Measurements from ENCODE around the gene EFNA4.

The EFNA4 gene

GRCh38 chr1:155024315-155024714, 39.2 kb upstream of the EFNA4 start:
- no peak overlapping the region for H2AFZ ChIP-seq (ENCODE audit: low read depth, low read length)
- H3K36me3 ChIP-seq (ENCODE audit: insufficient read depth, low read length): no peaks in the 10 kb centered on the region
- no peaks in the 10 kb centered on the region for H3K9me3 ChIP-seq (ENCODE audit: low read length)
- H3K27me3 ChIP-seq (ENCODE audit: insufficient read depth, low read length): no peaks in the 10 kb centered on the region
- H3K4me3 ChIP-seq (ENCODE audit: low read length): no peak overlapping the region
- H3K4me1 ChIP-seq (ENCODE audit: insufficient read depth, low read length): peaks cover 7% of the 10 kb centered on the region

GRCh38 chr1:155026154-155026553, 37.4 kb upstream of the EFNA4 start:
- Histone ChIP-seq H3K36me3 (ENCODE audit: insufficient read depth, low read length) (no peaks in the 10 kb centered on the region), H3K9me3 (ENCODE audit: low read length) (no peaks in the 10 kb centered on the region), H3K4me3 (ENCODE audit: low read length) (no peak overlapping the region), H2AFZ (ENCODE audit: low read depth, low read length) (no peak overlapping the region), H3K4me1 (ENCODE audit: insufficient read depth, low read length) (no peaks in the 10 kb centered on the region), H3K27me3 (ENCODE audit: insufficient read depth, low read length) (no peaks in the 10 kb centered on the region)

GRCh38 chr1:155026588-155026987, 37.0 kb upstream of the EFNA4 start:
- H3K36me3 ChIP-seq (ENCODE audit: insufficient read depth, low read length): no peaks in the 10 kb centered on the region
- H3K4me3 ChIP-seq (ENCODE audit: low read length): no peak overlapping the region
- H2AFZ ChIP-seq (ENCODE audit: low read depth, low read length): no peak overlapping the region
- H3K27me3 ChIP-seq (ENCODE audit: insufficient read depth, low read length): no peaks in the 10 kb centered on the region
- H3K4me1 ChIP-seq (ENCODE audit: insufficient read depth, low read length): no peaks in the 10 kb centered on the region
- no peaks in the 10 kb centered on the region for H3K9me3 ChIP-seq (ENCODE audit: low read length)

- Histone ChIP-seq H3K4me3 (ENCODE audit: low read length) (no peak overlapping the region), H3K9me3 (ENCODE audit: low read length) (no peaks in the 10 kb centered on the region), H3K4me1 (ENCODE audit: insufficient read depth, low read length) (no peaks in the 10 kb centered on the region), H3K36me3 (ENCODE audit: insufficient read depth, low read length) (no peaks in the 10 kb centered on the region), H3K27me3 (ENCODE audit: insufficient read depth, low read length) (no peaks in the 10 kb centered on the region), H2AFZ (ENCODE audit: low read depth, low read length) (no peak overlapping the region)
Measured at GRCh38 chr1:155029513-155030242, 33.9 kb upstream of the EFNA4 start.

- H3K4me3 ChIP-seq (ENCODE audit: low read length): no peak overlapping the region
- H3K27me3 ChIP-seq (ENCODE audit: insufficient read depth, low read length): no peaks in the 10 kb centered on the region
- H3K9me3 ChIP-seq (ENCODE audit: low read length): no peaks in the 10 kb centered on the region
- no peaks in the 10 kb centered on the region for H3K36me3 ChIP-seq (ENCODE audit: insufficient read depth, low read length)
- no peak overlapping the region for H2AFZ ChIP-seq (ENCODE audit: low read depth, low read length)
- no peaks in the 10 kb centered on the region for H3K4me1 ChIP-seq (ENCODE audit: insufficient read depth, low read length)
Measured at GRCh38 chr1:155030243-155030795, 33.2 kb upstream of the EFNA4 start.

- Histone ChIP-seq H3K4me3 (ENCODE audit: low read length) (no peak overlapping the region), H3K36me3 (ENCODE audit: insufficient read depth, low read length) (no peaks in the 10 kb centered on the region), H3K27me3 (ENCODE audit: insufficient read depth, low read length) (no peaks in the 10 kb centered on the region), H3K4me1 (ENCODE audit: insufficient read depth, low read length) (no peaks in the 10 kb centered on the region), H3K9me3 (ENCODE audit: low read length) (no peaks in the 10 kb centered on the region), H2AFZ (ENCODE audit: low read depth, low read length) (no peak overlapping the region)
Measured at GRCh38 chr1:155030899-155031298, 32.6 kb upstream of the EFNA4 start.

- H3K36me3 ChIP-seq (ENCODE audit: insufficient read depth, low read length): no peaks in the 10 kb centered on the region
- H3K9me3 ChIP-seq (ENCODE audit: low read length): no peaks in the 10 kb centered on the region
- H3K27me3 ChIP-seq (ENCODE audit: insufficient read depth, low read length): no peaks in the 10 kb centered on the region
- no peak overlapping the region for H3K4me3 ChIP-seq (ENCODE audit: low read length)
- H2AFZ ChIP-seq (ENCODE audit: low read depth, low read length): no peak overlapping the region
- no peaks in the 10 kb centered on the region for H3K4me1 ChIP-seq (ENCODE audit: insufficient read depth, low read length)
Measured at GRCh38 chr1:155032886-155033285, 30.7 kb upstream of the EFNA4 start.

GRCh38 chr1:155033524-155033923, 30.0 kb upstream of the EFNA4 start, which contains the start of the genes DCST1 and DCST2:
DCST1 (plus strand) TSS chr1:155033824; CDS start chr1:155034037, 213 bp downstream.
DCST2 (minus strand) TSS chr1:155033781; CDS start chr1:155033701, 80 bp downstream.
- Histone ChIP-seq H3K27me3 (ENCODE audit: insufficient read depth, low read length) (no peaks in the 10 kb centered on the region), H3K4me3 (ENCODE audit: low read length) (no peak within 1 kb of the TSS), H3K4me1 (ENCODE audit: insufficient read depth, low read length) (no peaks in the 10 kb centered on the region), H3K9me3 (ENCODE audit: low read length) (no peaks in the 10 kb centered on the region), H2AFZ (ENCODE audit: low read depth, low read length) (no peak within 1 kb of the TSS), H3K36me3 (ENCODE audit: insufficient read depth, low read length) (no peaks in the 10 kb centered on the region)

- H3K4me1 ChIP-seq (ENCODE audit: insufficient read depth, low read length): no peaks in the 10 kb centered on the region
- H3K9me3 ChIP-seq (ENCODE audit: low read length): no peaks in the 10 kb centered on the region
- no peaks in the 10 kb centered on the region for H3K36me3 ChIP-seq (ENCODE audit: insufficient read depth, low read length)
- no peak overlapping the region for H2AFZ ChIP-seq (ENCODE audit: low read depth, low read length)
- no peak overlapping the region for H3K4me3 ChIP-seq (ENCODE audit: low read length)
- H3K27me3 ChIP-seq (ENCODE audit: insufficient read depth, low read length): no peaks in the 10 kb centered on the region
Measured at GRCh38 chr1:155034318-155035208, 29.0 kb upstream of the EFNA4 start.

GRCh38 chr1:155035936-155036335, 27.6 kb upstream of the EFNA4 start:
- Histone ChIP-seq H3K4me1 (ENCODE audit: insufficient read depth, low read length) (no peaks in the 10 kb centered on the region), H3K4me3 (ENCODE audit: low read length) (no peak overlapping the region)

GRCh38 chr1:155037043-155037442, 26.5 kb upstream of the EFNA4 start:
- Histone ChIP-seq H2AFZ (ENCODE audit: low read depth, low read length) (no peak overlapping the region), H3K9me3 (ENCODE audit: low read length) (no peaks in the 10 kb centered on the region), H3K27me3 (ENCODE audit: insufficient read depth, low read length) (no peaks in the 10 kb centered on the region), H3K4me1 (ENCODE audit: insufficient read depth, low read length) (no peaks in the 10 kb centered on the region), H3K36me3 (ENCODE audit: insufficient read depth, low read length) (no peaks in the 10 kb centered on the region), H3K4me3 (ENCODE audit: low read length) (no peak overlapping the region)

More at GRCh38 chr1:155035936-155036335, 27.6 kb upstream of the EFNA4 start:
- no peak overlapping the region for H2AFZ ChIP-seq (ENCODE audit: low read depth, low read length)
- H3K9me3 ChIP-seq (ENCODE audit: low read length): no peaks in the 10 kb centered on the region
- H3K36me3 ChIP-seq (ENCODE audit: insufficient read depth, low read length): no peaks in the 10 kb centered on the region
- no peaks in the 10 kb centered on the region for H3K27me3 ChIP-seq (ENCODE audit: insufficient read depth, low read length)

GRCh38 chr1:155037851-155038441, 25.6 kb upstream of the EFNA4 start:
- Histone ChIP-seq H3K27me3 (ENCODE audit: insufficient read depth, low read length) (no peaks in the 10 kb centered on the region), H3K36me3 (ENCODE audit: insufficient read depth, low read length) (no peaks in the 10 kb centered on the region), H3K9me3 (ENCODE audit: low read length) (no peaks in the 10 kb centered on the region), H3K4me1 (ENCODE audit: insufficient read depth, low read length) (no peaks in the 10 kb centered on the region), H3K4me3 (ENCODE audit: low read length) (no peak overlapping the region), H2AFZ (ENCODE audit: low read depth, low read length) (no peak overlapping the region)

Measured in neuron (in vitro differentiated cells).